Small intestine (tissue), 4 donors: ENCODE results near the gene C1orf198. TPM values are rescaled to one million over a fixed set of nuclear protein-coding genes. Genes with fewer than 3 reads are reported as not detected.

Experiments
- polyA plus RNA-seq, 4 donors: library from polyadenylated mRNA; stranded (reverse) in 3 of 4; unstranded in 1 of 4; fragments of 200-250 nt in 3 of 4; fragments of 120-200 nt in 1 of 4; gene quantifications; one replicate each; pipeline versions ENCODE4 v1.2.1 to v1.2.3, GENCODE V29; 2013
- donor health status: healthy with polysubstance abuse.
- donor health status: Bipolar disorder and iron deficiency.
- donor health status: healthy.

Gene C1orf198
- polyA plus RNA-seq, 4 donors: 6.0 to 19.5 (median 13.1) TPM

Other genes starting within 250 kb of the C1orf198 start
- gene COG2, start 226.0 kb downstream of the C1orf198 start, polyA plus RNA-seq: 10 to 100 TPM; 16.2 to 35.8 (median 17.2) TPM
- gene AGT, start 154.4 kb downstream of the C1orf198 start, polyA plus RNA-seq: 100 to 1,000 TPM in 1 of 4 donors, 1 to 10 TPM in 2, under 1 TPM in 1; 0.81 to 357 (median 2.7) TPM
- 10 to 100 TPM in 2 of 4 donors, 1 to 10 TPM in 2; 2.6 to 31.1 (median 16.1) TPM for gene CAPN9, start 121.1 kb downstream of the C1orf198 start, polyA plus RNA-seq
- 10 to 100 TPM in 1 of 4 donors, 1 to 10 TPM in 3; 4.6 to 24.0 (median 7.7) TPM for gene TTC13, start 110.3 kb upstream of the C1orf198 start, polyA plus RNA-seq
- 10 to 100 TPM; 15.7 to 30.5 (median 22.9) TPM for gene ARV1, start 110.6 kb upstream of the C1orf198 start, polyA plus RNA-seq
- 1 to 10 TPM in 3 of 4 donors, under 1 TPM in 1; 0.89 to 7.5 (median 3.5) TPM for gene FAM89A, start 171.7 kb upstream of the C1orf198 start, polyA plus RNA-seq